HG03095 (cell line): ENCODE data around the gene NUPR1.
"Not testable (repeated sequence)": the region's sequence is repeated elsewhere in the genome, so short reads cannot be mapped to it uniquely, and the experiment has no call there.

Experiments
- ATAC-seq: cut with Tn5 transposase; IDR thresholded peaks from one replicate; pipeline ENCODE4 v1.9.1; 2021; ENCODE audit warnings: moderate library complexity; ENCODE audit not compliant: unreplicated experiment

Gene NUPR1

GRCh38 chr16:28538733-28539596, at the start of gene NUPR1:
TSS of gene NUPR1 (minus strand) at chr16:28538974. CDS start at chr16:28538907, 67 bp downstream.
- no peak for ATAC-seq

GRCh38 chr16:28587386-28587785, 48.6 kb upstream of the NUPR1 start:
- no peak for ATAC-seq

- no peak for ATAC-seq
These were observed 47.7 kb upstream of the NUPR1 start for GRCh38 chr16:28586466-28586865.

GRCh38 chr16:28585674-28586073, 46.9 kb upstream of the NUPR1 start:
- ATAC-seq, result no peak

- ATAC-seq, result no peak
These were observed 42.0 kb upstream of the NUPR1 start for GRCh38 chr16:28580726-28581315.

GRCh38 chr16:28575446-28576109, 36.8 kb upstream of the NUPR1 start:
- ATAC-seq, result no peak

GRCh38 chr16:28574925-28575324, 36.2 kb upstream of the NUPR1 start:
- ATAC-seq, result no peak

- ATAC-seq, result no peak
These were observed 35.3 kb upstream of the NUPR1 start for GRCh38 chr16:28573738-28574718.

GRCh38 chr16:28572696-28573510, 34.1 kb upstream of the NUPR1 start:
- no peak for ATAC-seq

- ATAC-seq, result no peak
These were observed 31.4 kb upstream of the NUPR1 start for GRCh38 chr16:28569968-28570752.

GRCh38 chr16:28569021-28569420, 30.2 kb upstream of the NUPR1 start:
- no peak for ATAC-seq

GRCh38 chr16:28567292-28567691, 28.5 kb upstream of the NUPR1 start:
- no peak for ATAC-seq

GRCh38 chr16:28566233-28566925, 27.6 kb upstream of the NUPR1 start:
- not testable (repeated sequence) for ATAC-seq

GRCh38 chr16:28563218-28563617, 24.4 kb upstream of the NUPR1 start:
- no peak for ATAC-seq

GRCh38 chr16:28562199-28562598, 23.4 kb upstream of the NUPR1 start:
- no peak for ATAC-seq

GRCh38 chr16:28561557-28562187, 22.9 kb upstream of the NUPR1 start:
- no peak for ATAC-seq

- ATAC-seq, result no peak
These were observed 19.7 kb upstream of the NUPR1 start for GRCh38 chr16:28558456-28558855.

GRCh38 chr16:28556914-28557320, 18.1 kb upstream of the NUPR1 start:
- ATAC-seq, result no peak
